C1 segment of cervical spinal cord (tissue), 14 donors: ENCODE measurements around the gene VPS13D.
"Not testable (repeated sequence)": the region's sequence is repeated elsewhere in the genome, so short reads cannot be mapped to it uniquely, and the experiment has no call there.

Source experiments
- DNase-seq, 14 donors: peaks; one replicate each; lab custom pipeline; 2025; lab: John Stamatoyannopoulos, UW

VPS13D gene

GRCh38 chr1:12448746-12449177, 218.9 kb downstream of the VPS13D start:
- DNase-seq = peak in 1 of 14 donors; percentile 21

- peak in 8 of 14 donors; percentile 22 to 58 (median 36) for DNase-seq
Measured at GRCh38 chr1:12450090-12450755, 220.4 kb downstream of the VPS13D start.

GRCh38 chr1:12450756-12451559, 221.1 kb downstream of the VPS13D start:
- peak in 1 of 14 donors; percentile 13 for DNase-seq

- no peak for DNase-seq
Measured at GRCh38 chr1:12451560-12451900, 221.7 kb downstream of the VPS13D start.

- DNase-seq = no peak
Measured at GRCh38 chr1:12452262-12452661, 222.4 kb downstream of the VPS13D start.

- DNase-seq = no peak
Measured at GRCh38 chr1:12453400-12454343, 223.8 kb downstream of the VPS13D start.

- DNase-seq = no peak
Measured at GRCh38 chr1:12454406-12455391, 224.9 kb downstream of the VPS13D start.

- DNase-seq = not testable (repeated sequence)
Measured at GRCh38 chr1:12456081-12456480, 226.3 kb downstream of the VPS13D start.

GRCh38 chr1:12456979-12457378, 227.1 kb downstream of the VPS13D start:
- no peak for DNase-seq

GRCh38 chr1:12457771-12458170, 227.9 kb downstream of the VPS13D start:
- no peak for DNase-seq

- DNase-seq = no peak
Measured at GRCh38 chr1:12458571-12458970, 228.7 kb downstream of the VPS13D start.

GRCh38 chr1:12460121-12460520, 230.3 kb downstream of the VPS13D start:
- no peak for DNase-seq

- no peak for DNase-seq
Measured at GRCh38 chr1:12460911-12461621, 231.2 kb downstream of the VPS13D start.

GRCh38 chr1:12461754-12462153, 231.9 kb downstream of the VPS13D start:
- no peak for DNase-seq

GRCh38 chr1:12462586-12462985, 232.8 kb downstream of the VPS13D start:
- no peak for DNase-seq

- no peak for DNase-seq
Measured at GRCh38 chr1:12464045-12464461, 234.2 kb downstream of the VPS13D start.

GRCh38 chr1:12464598-12465056, 234.8 kb downstream of the VPS13D start:
- DNase-seq = no peak

GRCh38 chr1:12465126-12465525, 235.3 kb downstream of the VPS13D start:
- DNase-seq = no peak

GRCh38 chr1:12466816-12467215, 237.0 kb downstream of the VPS13D start:
- DNase-seq = no peak
